HG03558 (cell line): Measurements from ENCODE around the gene TSR1.

ENCODE experiments used
- ATAC-seq: cut with Tn5 transposase; IDR thresholded peaks from one replicate; pipeline ENCODE4 v1.9.1; 2021; ENCODE audit warnings: moderate number of reproducible peaks; ENCODE audit not compliant: unreplicated experiment; ENCODE audit errors: extremely low read depth

The TSR1 gene

DNA sequence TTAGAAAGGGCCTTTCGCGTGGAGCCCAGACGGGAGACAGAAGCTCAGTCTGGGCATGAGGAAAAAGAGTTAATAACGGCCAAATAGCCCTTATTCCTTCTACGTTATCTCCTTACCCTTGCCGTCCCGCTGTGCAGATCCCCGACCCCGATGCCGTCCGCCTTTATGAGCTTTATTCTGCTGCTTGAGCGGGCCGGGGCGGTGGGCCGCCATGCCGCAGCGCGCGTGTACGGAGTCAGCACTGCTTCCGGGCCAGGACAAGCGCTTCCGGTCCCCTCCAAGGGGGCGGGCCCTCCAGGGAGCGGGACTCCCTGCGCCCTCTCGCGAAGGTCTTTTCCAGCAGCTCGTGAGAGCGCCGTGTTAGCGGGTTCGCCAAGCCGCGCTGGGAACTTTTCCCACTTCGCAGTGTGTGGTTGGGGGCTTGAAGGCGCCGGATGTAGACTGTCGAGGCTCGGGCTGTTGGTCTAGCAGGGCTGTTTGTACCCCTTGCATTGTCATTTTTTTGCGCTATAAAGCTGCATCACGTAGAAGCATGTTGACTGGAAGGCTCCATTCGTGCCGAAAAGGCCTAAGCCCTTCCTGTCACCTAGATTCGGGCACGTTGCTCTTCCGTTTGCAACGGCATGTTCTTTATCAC is at the start of gene TSR1:
TSS of gene TSR1 (minus strand) at position 243 of the 637 bp plus-strand sequence. CDS start at position 213, 30 bp downstream.
- ATAC-seq = peak; percentile 51

DNA sequence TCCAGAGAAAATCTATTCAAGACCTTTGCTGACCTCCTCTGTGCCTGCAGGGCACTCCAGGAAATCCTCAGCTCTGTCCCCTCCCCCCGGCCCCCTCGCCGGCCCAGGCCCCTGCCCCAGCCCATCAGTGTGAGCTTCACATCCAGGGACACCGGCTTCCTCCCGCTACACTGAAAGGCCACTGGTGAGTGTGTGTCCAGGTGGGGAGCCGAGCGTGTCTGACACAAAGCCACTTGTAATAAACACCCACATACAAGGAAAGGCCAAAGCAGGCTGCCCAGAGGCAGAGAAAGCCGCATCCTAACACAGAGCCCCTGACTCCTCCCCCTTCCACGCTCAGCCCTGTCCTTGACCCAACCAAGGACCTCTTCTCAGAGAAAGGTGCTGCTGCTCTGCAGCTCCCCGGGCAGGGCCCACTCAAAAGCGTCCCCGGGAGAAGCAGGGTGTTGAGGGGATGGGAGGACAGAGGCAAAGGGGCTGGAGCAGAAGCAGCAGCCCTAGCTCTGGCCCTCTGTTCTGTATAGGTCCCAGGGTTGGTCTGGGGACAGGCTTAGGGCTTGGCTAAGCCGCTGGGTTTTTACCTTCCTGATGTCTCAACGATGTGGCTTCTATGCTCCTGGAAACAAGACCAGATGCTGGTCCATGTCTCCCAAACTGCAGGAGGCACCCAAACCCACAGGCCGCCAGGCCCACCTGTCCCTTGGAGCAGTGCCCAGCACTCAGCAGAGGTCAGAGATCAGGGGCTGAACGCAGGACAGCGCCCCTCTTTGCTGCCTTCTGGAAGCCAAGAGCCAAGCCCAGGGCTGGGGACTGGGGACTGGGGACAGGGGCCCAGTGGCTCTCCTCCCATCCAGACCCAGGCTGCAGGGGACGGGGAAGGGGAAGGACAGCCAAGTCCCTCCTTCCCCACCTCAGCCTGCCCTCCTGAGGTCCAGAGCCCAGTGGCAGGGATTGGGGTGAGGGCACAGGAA is 49.3 kb upstream of the TSR1 start:
- ATAC-seq = no peak

- ATAC-seq = no peak
These were observed 48.3 kb upstream of the TSR1 start for GRCh38 chr17:2384439-2385127.

GRCh38 chr17:2383628-2384167 is 47.4 kb upstream of the TSR1 start:
- ATAC-seq = no peak

DNA sequence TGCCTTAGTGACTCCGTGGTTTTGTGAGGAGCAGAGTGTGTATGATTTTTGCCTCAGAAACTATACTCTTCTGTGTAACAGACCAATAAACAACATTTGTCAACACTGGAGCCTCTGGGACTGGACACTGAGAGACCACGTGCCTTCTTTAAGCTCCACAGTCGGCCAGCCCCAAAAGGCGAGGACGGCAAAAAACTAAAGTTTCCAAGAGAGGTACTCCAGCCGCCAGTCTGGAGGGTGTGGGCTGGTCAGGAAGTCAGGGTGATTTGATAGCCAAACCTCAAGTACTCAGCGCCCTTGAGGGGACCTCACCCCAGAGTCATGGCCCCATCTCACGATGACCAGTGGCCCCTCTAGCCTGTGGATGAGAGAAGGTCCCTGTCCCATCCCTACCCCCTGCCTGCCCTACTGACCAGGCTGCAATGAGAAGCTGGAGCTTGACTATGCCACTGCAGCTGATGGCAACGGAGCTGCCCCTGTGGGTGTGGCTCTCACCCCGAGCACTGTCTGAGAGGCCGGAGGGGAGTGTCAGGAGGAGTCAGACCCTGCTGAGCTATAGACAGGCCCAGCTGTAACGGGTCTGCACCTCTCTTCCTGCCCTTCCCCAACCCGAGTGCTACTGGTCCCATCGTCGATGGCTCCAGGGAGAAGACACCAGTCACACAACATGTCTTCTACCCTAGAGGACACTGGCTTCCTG is 44.8 kb upstream of the TSR1 start:
- ATAC-seq = no peak

DNA sequence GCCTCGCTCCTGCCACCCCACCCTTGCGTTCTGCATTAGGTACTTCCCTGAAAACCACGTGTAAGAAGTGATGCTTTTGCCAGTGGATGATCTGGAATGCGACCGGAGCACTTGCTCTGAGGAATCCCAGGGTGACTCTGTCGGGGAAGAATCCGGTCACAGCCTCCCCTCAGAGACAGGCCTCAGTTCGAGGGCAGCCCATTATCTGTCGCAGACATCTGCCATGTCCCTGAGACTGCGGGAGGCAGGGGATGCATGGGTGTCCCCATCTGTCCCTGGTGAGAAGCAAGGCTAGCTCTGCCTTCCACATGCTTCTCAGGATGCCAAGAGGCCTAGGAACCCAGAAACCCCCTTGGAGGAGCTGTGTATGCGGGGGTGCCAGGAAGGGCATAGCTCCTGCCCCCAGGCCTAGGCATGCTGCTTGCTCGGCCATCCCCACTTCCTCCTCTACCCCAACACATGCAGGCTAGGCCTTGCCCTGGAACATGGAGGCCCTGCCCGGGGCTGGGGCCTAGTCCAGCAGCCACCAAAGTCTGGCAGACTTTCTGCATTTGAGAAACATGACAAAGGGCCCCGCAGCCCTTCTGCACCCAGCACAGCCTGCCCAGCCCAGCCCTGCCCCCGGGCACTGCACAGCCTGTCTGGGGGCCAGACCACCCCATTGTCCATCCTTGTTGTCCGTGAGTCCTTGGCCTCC is 44.1 kb upstream of the TSR1 start:
- ATAC-seq = no peak

DNA sequence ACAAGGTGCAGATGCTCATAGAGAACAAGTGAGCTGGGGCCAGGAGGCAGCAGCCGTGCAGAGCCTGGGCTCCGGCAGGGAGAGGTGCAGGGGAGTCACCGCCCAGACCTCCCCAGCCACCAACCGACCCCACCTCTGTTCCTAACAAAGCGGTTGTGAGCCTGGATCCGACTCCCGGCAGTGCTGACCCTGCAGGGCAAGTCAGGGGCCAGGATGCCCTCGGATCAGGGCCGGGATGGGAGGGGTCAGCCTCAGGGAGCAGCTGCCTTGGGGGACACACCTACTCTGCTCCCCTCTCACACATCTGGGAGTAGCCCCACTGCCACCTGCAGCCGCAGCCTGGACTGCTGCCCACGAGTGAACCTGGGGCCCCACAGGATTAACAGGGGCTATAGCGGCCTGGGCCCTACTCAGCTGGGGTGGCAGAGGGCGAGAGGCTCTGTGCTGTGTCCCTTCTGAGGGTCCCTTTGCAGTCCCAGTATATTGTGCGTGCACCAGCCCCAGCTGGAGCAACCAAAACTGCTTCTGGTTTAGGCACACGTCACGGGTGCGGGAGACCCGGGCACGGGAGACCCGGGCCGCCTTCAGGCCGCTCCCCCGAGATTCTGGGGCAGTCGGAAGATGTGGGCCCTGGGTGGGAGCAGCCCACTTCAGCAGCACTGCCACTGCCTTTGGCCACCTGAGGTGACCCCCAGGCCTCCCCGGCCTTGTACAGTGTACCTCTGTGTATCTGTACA is 43.4 kb upstream of the TSR1 start:
- ATAC-seq = no peak

DNA sequence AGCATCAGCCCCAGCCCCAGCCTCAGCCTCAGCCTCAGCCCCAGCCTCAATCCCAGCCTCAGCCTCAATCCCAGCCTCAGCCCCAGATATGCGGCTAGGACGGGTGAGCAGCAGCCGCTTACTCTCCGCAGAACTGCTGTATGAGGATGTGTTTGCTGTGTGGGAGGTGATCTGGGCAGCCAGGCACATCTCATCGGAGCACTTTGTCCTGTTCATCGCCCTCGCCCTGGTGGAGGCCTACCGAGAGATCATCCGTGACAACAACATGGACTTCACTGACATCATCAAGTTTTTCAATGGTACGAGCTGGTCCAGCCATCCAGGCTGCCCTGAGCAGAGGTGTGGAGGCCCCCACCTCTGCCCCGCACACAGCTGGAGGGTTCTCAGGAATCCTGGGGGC is 42.6 kb upstream of the TSR1 start:
- ATAC-seq = no peak

GRCh38 chr17:2377659-2378058 is 41.4 kb upstream of the TSR1 start:
- no peak for ATAC-seq

DNA sequence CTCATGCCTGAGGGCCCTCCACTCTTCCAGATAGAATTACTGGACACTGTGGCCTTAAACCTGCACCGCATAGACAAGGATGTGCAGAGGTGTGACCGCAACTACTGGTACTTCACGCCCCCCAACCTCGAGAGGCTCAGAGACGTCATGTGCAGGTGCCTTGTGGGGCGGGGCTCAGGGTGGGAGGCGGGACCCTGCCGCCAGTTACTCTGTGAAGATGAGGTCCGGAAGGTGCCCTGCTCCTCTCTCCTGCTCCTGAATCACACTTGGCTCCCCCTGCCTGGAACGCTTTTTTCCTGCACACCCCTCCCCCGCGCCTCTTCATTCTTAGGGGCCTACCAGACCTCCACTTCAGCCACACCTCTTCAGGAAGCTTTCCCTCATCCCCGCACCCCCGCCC is 39.9 kb upstream of the TSR1 start:
- no peak for ATAC-seq

- no peak for ATAC-seq
These were observed 39.1 kb upstream of the TSR1 start for GRCh38 chr17:2375406-2375805.

GRCh38 chr17:2374549-2375285 is 38.5 kb upstream of the TSR1 start:
- ATAC-seq = no peak

GRCh38 chr17:2373179-2373578 is 36.9 kb upstream of the TSR1 start:
- no peak for ATAC-seq

DNA sequence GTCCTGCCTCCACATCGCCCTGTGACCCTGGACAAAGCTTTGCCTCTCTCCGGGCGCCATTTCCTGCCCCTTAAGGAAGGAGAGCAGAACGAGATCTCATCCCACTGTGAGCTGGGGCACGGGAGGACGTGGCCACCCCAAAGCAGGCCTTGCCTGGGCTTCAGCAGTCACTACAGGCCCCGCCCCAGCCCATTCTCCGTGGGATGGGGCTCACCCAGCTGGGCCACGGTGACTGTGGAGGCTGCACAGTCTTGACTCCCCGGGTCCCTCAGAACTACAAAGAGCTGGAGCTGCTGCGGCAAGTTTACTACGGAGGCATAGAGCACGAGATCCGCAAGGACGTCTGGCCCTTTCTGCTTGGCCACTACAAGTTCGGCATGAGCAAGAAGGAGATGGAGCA is 36.4 kb upstream of the TSR1 start:
- no peak for ATAC-seq

DNA sequence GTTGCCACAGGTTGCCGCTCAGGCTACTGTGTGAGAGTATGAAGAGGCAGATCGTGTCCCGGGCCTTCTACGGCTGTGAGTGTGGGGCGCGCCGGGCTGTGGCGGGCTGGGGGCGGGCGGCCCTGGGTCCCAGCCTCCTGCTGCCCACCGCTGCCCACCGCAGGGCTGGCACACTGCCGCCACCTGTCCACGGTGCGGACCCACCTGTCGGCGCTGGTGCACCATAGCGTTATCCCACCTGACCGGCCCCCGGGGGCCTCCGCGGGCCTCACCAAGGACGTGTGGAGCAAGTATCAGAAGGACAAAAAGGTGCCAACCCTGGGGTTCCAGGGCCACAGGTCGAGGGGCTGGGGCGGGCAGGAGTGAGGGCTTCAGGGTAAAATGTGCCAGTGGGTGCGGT is 35.9 kb upstream of the TSR1 start:
- ATAC-seq = no peak

- no peak for ATAC-seq
These were observed 35.2 kb upstream of the TSR1 start for GRCh38 chr17:2371183-2372130.

GRCh38 chr17:2370211-2370589 is 33.9 kb upstream of the TSR1 start:
- ATAC-seq = no peak
